Measurements from ENCODE around the gene PSPC1.
"Not testable (repeated sequence)": the region's sequence is repeated elsewhere in the genome, so short reads cannot be mapped to it uniquely, and the experiment has no call there.

GRCh38 chr13:19709782-19710181, 73.0 kb downstream of the PSPC1 start:
- not testable (repeated sequence) for TF ChIP-seq POLR2AphosphoS5 (IDR thresholded peaks at IDR 0.05; ENCODE audit: low read depth); CTCF (IDR thresholded peaks at IDR 0.05; ENCODE audit: insufficient read depth, low read length)
